Chondrocyte (in vitro differentiated cells): ENCODE results near the gene ANXA6. TPM values are rescaled to one million over a fixed set of nuclear protein-coding genes. Genes with fewer than 3 reads are reported as not detected.

ENCODE experiments used
- DNase-seq: peaks from one replicate; pipeline ENCODE4 v3.0.0; 2021; ENCODE audit warnings: mixed read lengths, low spot score
- H3K27ac Mint-ChIP-seq: one replicate; pipeline ENCODE4 v1.8.0; 2021; ENCODE audit warnings: mild to moderate bottlenecking, moderate library complexity, mixed read lengths; ENCODE audit not compliant: unreplicated experiment
- H3K27me3 Mint-ChIP-seq: 2 replicates; pipeline ENCODE4 v1.8.0; 2021; ENCODE audit warnings: low read depth, mixed read lengths
- H3K36me3 Mint-ChIP-seq: 2 replicates; pipeline ENCODE4 v1.8.0; 2021; ENCODE audit warnings: low read depth, mixed read lengths
- H3K4me1 Mint-ChIP-seq: 2 replicates; pipeline ENCODE4 v1.8.0; 2021; ENCODE audit warnings: low read depth, mild to moderate bottlenecking, mixed read lengths
- H3K4me3 Mint-ChIP-seq: one replicate; pipeline ENCODE4 v1.8.0; 2021; ENCODE audit warnings: mild to moderate bottlenecking, moderate library complexity, mixed read lengths; ENCODE audit not compliant: unreplicated experiment
- H3K9me3 Mint-ChIP-seq: 2 replicates; pipeline ENCODE4 v1.8.0; 2021; ENCODE audit warnings: low read depth, mixed read lengths
- CTCF ChIP-seq: fragments of 200-600 bp; sonication (generic); IDR thresholded peaks from 2 replicates; pipeline ENCODE4 v1.5.0; 2021; ENCODE audit warnings: antibody characterized with exemption, mild to moderate bottlenecking, moderate library complexity
- total RNA-seq: library from RNA; stranded (reverse); gene quantifications from 3 replicates; pipeline ENCODE4 v1.2.1, GENCODE V29; 2021

Gene ANXA6
- total RNA-seq, 1 donor from 2014 or later, result 450 TPM

- H3K27ac Mint-ChIP-seq, result no peak overlapping the region
- DNase-seq, result no peak
- peaks cover 17% of the 10 kb centered on the region for H3K9me3 Mint-ChIP-seq
- no peak for TF ChIP-seq CTCF
- H3K4me1 Mint-ChIP-seq, result peaks cover 2% of the 10 kb centered on the region
- H3K27me3 Mint-ChIP-seq, result peaks cover 3% of the 10 kb centered on the region
- peaks cover 5% of the 10 kb centered on the region for H3K36me3 Mint-ChIP-seq
- H3K4me3 Mint-ChIP-seq, result no peak overlapping the region
Observed at GRCh38 chr5:151186052-151186451, 28.5 kb upstream of the ANXA6 start.

- no peak for TF ChIP-seq CTCF
- H3K27me3 Mint-ChIP-seq, result peaks cover 3% of the 10 kb centered on the region
Observed at GRCh38 chr5:151184316-151185042, 26.9 kb upstream of the ANXA6 start.

GRCh38 chr5:151183456-151184245, 26.1 kb upstream of the ANXA6 start:
- Mint-ChIP-seq H3K36me3 (no peaks in the 10 kb centered on the region), H3K4me1 (peaks cover 2% of the 10 kb centered on the region), H3K27ac (no peak overlapping the region), H3K4me3 (no peak overlapping the region), H3K9me3 (no peaks in the 10 kb centered on the region), H3K27me3 (peaks cover 7% of the 10 kb centered on the region)
- DNase-seq, result no peak
- TF ChIP-seq CTCF, result no peak

More at GRCh38 chr5:151184316-151185042, 26.9 kb upstream of the ANXA6 start:
- DNase-seq, result no peak
- H3K4me3 Mint-ChIP-seq, result no peak overlapping the region
- H3K9me3 Mint-ChIP-seq, result peaks cover 8% of the 10 kb centered on the region
- peaks cover 2% of the 10 kb centered on the region for H3K4me1 Mint-ChIP-seq
- H3K36me3 Mint-ChIP-seq, result peaks cover 3% of the 10 kb centered on the region
- H3K27ac Mint-ChIP-seq, result no peak overlapping the region

- no peak for DNase-seq
- H3K4me3 Mint-ChIP-seq, result no peak overlapping the region
- H3K27ac Mint-ChIP-seq, result no peak overlapping the region
- peaks cover under 1% of the 10 kb centered on the region for H3K36me3 Mint-ChIP-seq
- peaks cover 2% of the 10 kb centered on the region for H3K4me1 Mint-ChIP-seq
- no peaks in the 10 kb centered on the region for H3K9me3 Mint-ChIP-seq
- no peak for TF ChIP-seq CTCF
- peaks cover 7% of the 10 kb centered on the region for H3K27me3 Mint-ChIP-seq
Observed at GRCh38 chr5:151182976-151183375, 25.4 kb upstream of the ANXA6 start.

GRCh38 chr5:151182524-151182900, 24.9 kb upstream of the ANXA6 start:
- H3K27me3 Mint-ChIP-seq, result peaks cover 10% of the 10 kb centered on the region
- no peaks in the 10 kb centered on the region for H3K9me3 Mint-ChIP-seq
- H3K4me1 Mint-ChIP-seq, result peaks cover 2% of the 10 kb centered on the region
- DNase-seq, result no peak
- peaks cover 1% of the 10 kb centered on the region for H3K36me3 Mint-ChIP-seq
- no peak overlapping the region for H3K27ac Mint-ChIP-seq
- no peak overlapping the region for H3K4me3 Mint-ChIP-seq
- TF ChIP-seq CTCF, result no peak
